ENCODE measurements around the gene ZER1.

The ZER1 gene

GRCh38 chr9:128771745-128772519 lies at the start of gene ZER1:
TSS of gene ZER1 (minus strand) at chr9:128771927. CDS start at chr9:128755565, 16,362 bp downstream.
- peak; percentile 92 to 94 for DNase-seq
- peak within 1 kb of the TSS; percentile 97 to 99 for H3K27ac Mint-ChIP-seq
- no peaks in the 10 kb centered on the region for H3K27me3 Mint-ChIP-seq
- peak; percentile 98 for ATAC-seq
- H3K9me3 Mint-ChIP-seq = peaks cover 0 to 10% of the 10 kb centered on the region in 2 donors
- H3K4me1 Mint-ChIP-seq = peaks cover 22% of the 10 kb centered on the region
- H3K4me3 Mint-ChIP-seq = peak within 1 kb of the TSS; percentile 96 to 98

GRCh38 chr9:128820665-128821583 lies 49.2 kb upstream of the ZER1 start:
- no peaks in the 10 kb centered on the region for H3K27me3 Mint-ChIP-seq
- ATAC-seq (no peak), DNase-seq (no peak)
- peak overlapping the region in 1 of 2 donors; percentile 79 for H3K27ac Mint-ChIP-seq
- no peak overlapping the region for H3K4me3 Mint-ChIP-seq
- no peaks in the 10 kb centered on the region for H3K9me3 Mint-ChIP-seq
- H3K4me1 Mint-ChIP-seq = peaks cover 32% of the 10 kb centered on the region

- DNase-seq = no peak
- peaks cover 32% of the 10 kb centered on the region for H3K4me1 Mint-ChIP-seq
- H3K27ac Mint-ChIP-seq = peak overlapping the region in 1 of 2 donors; percentile 89
- no peak for ATAC-seq
- H3K4me3 Mint-ChIP-seq = peak overlapping the region; percentile 59 to 78
- no peaks in the 10 kb centered on the region for H3K9me3 Mint-ChIP-seq
- no peaks in the 10 kb centered on the region for H3K27me3 Mint-ChIP-seq
Observed at GRCh38 chr9:128819716-128820664, 48.3 kb upstream of the ZER1 start.

- H3K27ac Mint-ChIP-seq = peak overlapping the region in 1 of 2 donors; percentile 89
- H3K4me1 Mint-ChIP-seq = peaks cover 32% of the 10 kb centered on the region
- H3K27me3 Mint-ChIP-seq = no peaks in the 10 kb centered on the region
- no peaks in the 10 kb centered on the region for H3K9me3 Mint-ChIP-seq
- DNase-seq = peak; percentile 19 to 44
- ATAC-seq = peak; percentile 61
- peak overlapping the region; percentile 72 to 78 for H3K4me3 Mint-ChIP-seq
Observed at GRCh38 chr9:128818839-128819715, 47.4 kb upstream of the ZER1 start.

- H3K27ac Mint-ChIP-seq = peak within 1 kb of the TSS; percentile 69 to 95
- H3K27me3 Mint-ChIP-seq = no peaks in the 10 kb centered on the region
- H3K4me3 Mint-ChIP-seq = peak within 1 kb of the TSS; percentile 80 to 86
- DNase-seq (peak; percentile 98 to 99), ATAC-seq (peak; percentile 93)
- no peaks in the 10 kb centered on the region for H3K9me3 Mint-ChIP-seq
- H3K4me1 Mint-ChIP-seq = peaks cover 32% of the 10 kb centered on the region
Observed at GRCh38 chr9:128818099-128818838, 46.5 kb upstream of the ZER1 start, which contains the start of gene ENDOG. TSS of gene ENDOG (plus strand) at chr9:128818500. CDS start at chr9:128818685, 185 bp downstream.

GRCh38 chr9:128810873-128811272 lies 39.1 kb upstream of the ZER1 start:
- no peak for ATAC-seq
- no peak overlapping the region for H3K4me3 Mint-ChIP-seq

GRCh38 chr9:128809831-128810230 lies 38.1 kb upstream of the ZER1 start:
- no peak for DNase-seq
- Mint-ChIP-seq H3K9me3 (no peaks in the 10 kb centered on the region), H3K27ac (no peak overlapping the region), H3K27me3 (no peaks in the 10 kb centered on the region), H3K4me1 (no peaks in the 10 kb centered on the region), H3K4me3 (no peak overlapping the region)
- no peak for ATAC-seq

More at GRCh38 chr9:128810873-128811272, 39.1 kb upstream of the ZER1 start:
- Mint-ChIP-seq H3K27ac (peak overlapping the region in 1 of 2 donors; percentile 79), H3K27me3 (no peaks in the 10 kb centered on the region), H3K4me1 (no peaks in the 10 kb centered on the region), H3K9me3 (no peaks in the 10 kb centered on the region)
- DNase-seq = no peak

GRCh38 chr9:128809036-128809599 lies 37.4 kb upstream of the ZER1 start:
- ATAC-seq (no peak), DNase-seq (no peak)
- no peaks in the 10 kb centered on the region for H3K4me1 Mint-ChIP-seq
- no peaks in the 10 kb centered on the region for H3K27me3 Mint-ChIP-seq
- H3K27ac Mint-ChIP-seq = no peak overlapping the region
- H3K9me3 Mint-ChIP-seq = no peaks in the 10 kb centered on the region
- H3K4me3 Mint-ChIP-seq = no peak overlapping the region

GRCh38 chr9:128808543-128808942 lies 36.8 kb upstream of the ZER1 start:
- no peak overlapping the region for H3K27ac Mint-ChIP-seq
- DNase-seq = no peak
- no peaks in the 10 kb centered on the region for H3K9me3 Mint-ChIP-seq
- H3K4me3 Mint-ChIP-seq = no peak overlapping the region
- H3K27me3 Mint-ChIP-seq = no peaks in the 10 kb centered on the region
- no peaks in the 10 kb centered on the region for H3K4me1 Mint-ChIP-seq
- no peak for ATAC-seq

- no peak for ATAC-seq
- Mint-ChIP-seq H3K4me3 (no peak overlapping the region), H3K9me3 (no peaks in the 10 kb centered on the region), H3K27ac (no peak overlapping the region), H3K27me3 (no peaks in the 10 kb centered on the region), H3K4me1 (no peaks in the 10 kb centered on the region)
- no peak for DNase-seq
Observed at GRCh38 chr9:128807827-128808226, 36.1 kb upstream of the ZER1 start.

GRCh38 chr9:128805661-128806060 lies 33.9 kb upstream of the ZER1 start:
- DNase-seq = no peak
- Mint-ChIP-seq H3K9me3 (no peaks in the 10 kb centered on the region), H3K27me3 (no peaks in the 10 kb centered on the region), H3K4me1 (no peaks in the 10 kb centered on the region), H3K4me3 (no peak overlapping the region), H3K27ac (no peak overlapping the region)
- no peak for ATAC-seq

- H3K27me3 Mint-ChIP-seq = no peaks in the 10 kb centered on the region
- H3K27ac Mint-ChIP-seq = no peak overlapping the region
- H3K9me3 Mint-ChIP-seq = no peaks in the 10 kb centered on the region
- DNase-seq (no peak), ATAC-seq (no peak)
- no peak overlapping the region for H3K4me3 Mint-ChIP-seq
- H3K4me1 Mint-ChIP-seq = no peaks in the 10 kb centered on the region
Observed at GRCh38 chr9:128802482-128802881, 30.8 kb upstream of the ZER1 start.

- Mint-ChIP-seq H3K4me3 (no peak overlapping the region), H3K9me3 (no peaks in the 10 kb centered on the region), H3K27ac (peak overlapping the region in 1 of 2 donors; percentile 34)
Observed at GRCh38 chr9:128800061-128800460, 28.3 kb upstream of the ZER1 start.

More at GRCh38 chr9:128800061-128800460, 28.3 kb upstream of the ZER1 start:
- H3K27me3 Mint-ChIP-seq = no peaks in the 10 kb centered on the region
- no peaks in the 10 kb centered on the region for H3K4me1 Mint-ChIP-seq
- DNase-seq (no peak), ATAC-seq (no peak)

Data from stimulated activated naive CD8-positive, alpha-beta T cell treated with anti-CD3 and anti-CD28 coated beads, Interleukin-15, amount 100 ng/mL, for 72 hours (primary cell).